RWPE1 (cell line): ENCODE data around the gene GSTM3.
"Not testable (repeated sequence)": the region's sequence is repeated elsewhere in the genome, so short reads cannot be mapped to it uniquely, and the experiment has no call there.

ENCODE experiments used
- CTCF ChIA-PET: fragments of 350-600 bp; sonication (Branson Sonifier 250); formaldehyde crosslinking; extraction: SDS; loops from one replicate; lab custom pipeline; 2021; lab: Yijun Ruan, JAX
- POLR2A ChIA-PET: fragments of 400-600 bp; formaldehyde crosslinking; extraction: SDS; loops from one replicate; lab custom pipeline; 2020; ENCODE audit warnings: antibody characterized with exemption; ENCODE audit not compliant: low non-redundant PET; lab: Yijun Ruan, JAX
- DNase-seq: peaks from one replicate; pipeline ENCODE4 v3.0.0; 2012; ENCODE audit warnings: low spot score
- H3K27ac ChIP-seq: fragments of 450-650 bp; 2 replicates; pipeline ENCODE4 v1.5.1; 2017
- CTCF ChIP-seq: fragments of 450-650 bp; conservative IDR thresholded peaks from 2 replicates; pipeline ENCODE4 v1.5.1; 2017; ENCODE audit warnings: low read depth, mild to moderate bottlenecking

The GSTM3 gene

DNA sequence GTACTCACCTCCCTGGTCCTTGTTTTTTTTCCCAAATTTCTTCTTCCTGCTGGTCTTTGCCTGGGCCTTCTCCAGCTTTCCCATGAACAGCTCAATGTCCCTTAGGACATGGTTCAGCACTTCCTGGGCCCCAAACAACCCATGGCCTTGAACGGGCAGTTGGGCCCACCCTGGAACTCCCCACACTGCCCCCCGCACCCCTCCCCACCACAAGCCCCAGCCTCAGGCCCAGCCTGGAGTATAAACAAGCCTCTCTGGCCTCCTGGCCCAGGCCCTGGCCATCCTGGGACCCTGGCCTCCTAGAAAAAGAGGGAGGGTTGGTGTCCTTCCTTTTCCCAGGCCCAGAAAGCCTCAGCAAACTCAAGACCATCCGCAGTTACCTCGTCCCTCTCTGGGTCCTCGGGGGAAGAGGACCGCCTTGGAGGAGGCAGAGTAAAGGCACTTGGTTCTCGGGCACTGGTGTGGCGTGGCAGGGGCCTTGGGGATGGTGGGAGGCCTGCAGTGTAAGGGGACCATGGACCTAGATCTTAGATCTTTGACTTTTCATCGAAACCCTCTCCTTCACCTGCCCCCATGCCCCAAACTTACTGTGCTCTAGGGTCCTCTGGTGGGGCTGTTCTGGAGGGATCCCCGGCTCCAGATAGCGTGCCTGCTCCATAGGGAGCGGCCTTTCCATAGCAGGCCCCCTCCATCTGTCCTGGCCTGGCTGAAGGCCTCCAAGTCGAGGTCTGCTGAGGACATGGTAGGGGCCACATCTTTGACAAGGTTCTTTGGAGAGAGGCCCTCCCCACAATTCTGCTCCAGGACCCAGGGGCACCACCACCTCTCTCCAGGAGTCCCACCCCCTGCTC lies 17.3 kb upstream of the GSTM3 start:
- ChIA-PET POLR2A (interaction anchor here (0.6 kb wide), 1 partner anchor 137 kb away, joined by 3 read pairs; no protein-coding TSS in a partner anchor), CTCF (interaction anchor here (0.6 kb wide), 1 partner anchor 226 kb away, joined by 4 read pairs; no protein-coding TSS in a partner anchor)
- DNase-seq, result no peak
- no peak for TF ChIP-seq CTCF
- no peak overlapping the region for H3K27ac ChIP-seq

GRCh38 chr1:109756848-109757521 lies 16.1 kb upstream of the GSTM3 start:
- no peak overlapping the region for H3K27ac ChIP-seq
- DNase-seq, result no peak
- no peak for TF ChIP-seq CTCF
- POLR2A ChIA-PET, result no interaction called here
- CTCF ChIA-PET, result interaction anchor here (0.6 to 1.2 kb wide), 3 partner anchors 17 to 227 kb away, joined by 3 to 4 read pairs (median 4); no protein-coding TSS in a partner anchor

DNA sequence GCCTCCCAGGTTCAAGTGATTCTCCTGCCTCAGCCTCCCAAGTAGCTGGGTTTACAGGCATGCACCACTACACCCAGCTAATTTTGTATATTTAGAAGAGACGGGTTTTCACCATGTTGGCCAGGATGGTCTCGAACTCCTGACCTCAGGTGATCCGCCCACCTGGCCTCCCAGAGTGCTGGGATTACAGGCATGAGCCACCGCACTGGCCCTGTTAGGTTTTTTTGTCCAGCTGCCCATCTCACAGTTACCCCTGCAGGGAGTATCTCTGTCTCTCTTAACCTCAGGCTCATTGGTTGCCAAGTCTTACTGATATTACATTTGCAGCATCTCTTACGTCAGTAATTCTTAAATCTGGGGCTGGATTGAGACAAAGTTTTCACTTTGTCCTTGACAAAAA lies 15.5 kb upstream of the GSTM3 start:
- CTCF ChIA-PET, result interaction anchor here (0.7 to 1.2 kb wide), 3 partner anchors 18 to 225 kb away, joined by 3 to 4 read pairs (median 3); no protein-coding TSS in a partner anchor
- DNase-seq, POLR2A ChIA-PET, H3K27ac ChIP-seq: not testable (repeated sequence)

GRCh38 chr1:109754738-109755137 lies 13.9 kb upstream of the GSTM3 start:
- H3K27ac ChIP-seq, result no peak overlapping the region
- CTCF ChIA-PET, result no interaction called here
- no peak for DNase-seq
- no peak for TF ChIP-seq CTCF
- POLR2A ChIA-PET, result no interaction called here

DNA sequence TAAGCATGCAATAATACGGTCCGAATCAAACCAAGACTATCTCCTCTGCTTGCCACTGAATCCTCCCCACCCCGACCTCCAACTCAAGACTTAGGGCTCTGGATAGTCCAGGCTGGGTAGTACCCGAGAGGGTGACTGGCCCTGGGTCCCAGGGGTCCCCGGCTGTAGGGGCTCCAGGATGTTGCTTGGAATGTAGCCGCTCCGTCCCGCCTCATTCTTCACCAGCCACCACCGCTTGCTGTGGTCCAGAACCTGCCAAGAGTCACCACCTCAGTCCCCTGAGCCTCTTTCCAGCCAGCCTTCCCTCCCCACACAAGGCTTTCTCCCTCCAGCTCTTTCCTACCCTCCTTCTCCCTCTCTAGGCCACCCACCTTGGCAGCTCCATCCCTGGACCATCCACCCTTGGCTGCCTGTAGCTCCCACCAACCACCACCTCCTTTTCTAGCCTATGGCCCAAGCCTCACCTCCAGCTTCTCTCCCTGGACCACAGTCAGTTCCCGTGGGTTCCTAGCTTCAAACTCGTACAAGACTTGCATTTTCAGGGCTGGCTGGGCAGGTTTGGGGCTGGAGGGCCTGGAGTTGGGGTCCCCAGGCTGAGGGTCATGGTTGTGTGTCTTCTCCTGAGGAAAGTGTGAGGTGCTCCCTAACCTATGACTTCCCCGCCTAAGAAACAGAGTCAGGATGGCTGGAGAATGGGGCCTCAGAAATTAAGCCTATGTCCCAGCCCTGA lies 10.9 kb upstream of the GSTM3 start:
- POLR2A ChIA-PET, result no interaction called here
- CTCF ChIA-PET, result interaction anchor here (0.7 kb wide), 1 partner anchor 30 kb away, joined by 5 read pairs; no protein-coding TSS in a partner anchor
- H3K27ac ChIP-seq, result no peak overlapping the region
- no peak for TF ChIP-seq CTCF
- no peak for DNase-seq

DNA sequence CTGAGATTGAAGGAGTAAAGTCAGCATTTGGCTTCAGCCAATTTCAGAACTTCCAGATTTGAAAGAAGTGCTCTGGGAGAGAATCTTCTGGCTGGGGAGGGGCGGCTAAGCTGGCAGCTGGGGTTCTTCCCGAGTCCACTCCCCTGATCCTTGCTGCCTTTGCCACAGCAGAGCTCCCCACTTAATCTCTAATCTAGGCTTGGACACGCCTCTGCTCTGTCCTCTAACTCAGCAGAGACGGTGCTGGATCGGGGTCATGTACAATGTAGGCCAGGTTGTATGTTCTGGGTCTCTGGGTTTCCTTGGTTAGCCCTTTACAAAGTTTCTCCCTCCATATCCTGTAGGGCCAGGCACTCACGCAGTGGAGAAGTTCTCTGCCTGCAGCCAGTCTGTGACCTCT lies 10.1 kb upstream of the GSTM3 start:
- no peak for TF ChIP-seq CTCF
- no peak for DNase-seq
- no peak overlapping the region for H3K27ac ChIP-seq
- POLR2A ChIA-PET, result no interaction called here
- CTCF ChIA-PET, result interaction anchor here (0.7 to 2.0 kb wide), 2 partner anchors 26 to 111 kb away, joined by 4 to 10 read pairs; no protein-coding TSS in a partner anchor
